ENCODE results near the gene TYK2. TPM values are rescaled to one million over a fixed set of nuclear protein-coding genes. Genes with fewer than 3 reads are reported as not detected.
A peak's percentile ranks its signal among the peaks of the same experiment; 100 is the strongest.
"Not testable (repeated sequence)": the region's sequence is repeated elsewhere in the genome, so short reads cannot be mapped to it uniquely, and the experiment has no call there.

Gene TYK2
- total RNA-seq, 4 donors from 2014 or later = 138 to 531 (median 246) TPM

DNA sequence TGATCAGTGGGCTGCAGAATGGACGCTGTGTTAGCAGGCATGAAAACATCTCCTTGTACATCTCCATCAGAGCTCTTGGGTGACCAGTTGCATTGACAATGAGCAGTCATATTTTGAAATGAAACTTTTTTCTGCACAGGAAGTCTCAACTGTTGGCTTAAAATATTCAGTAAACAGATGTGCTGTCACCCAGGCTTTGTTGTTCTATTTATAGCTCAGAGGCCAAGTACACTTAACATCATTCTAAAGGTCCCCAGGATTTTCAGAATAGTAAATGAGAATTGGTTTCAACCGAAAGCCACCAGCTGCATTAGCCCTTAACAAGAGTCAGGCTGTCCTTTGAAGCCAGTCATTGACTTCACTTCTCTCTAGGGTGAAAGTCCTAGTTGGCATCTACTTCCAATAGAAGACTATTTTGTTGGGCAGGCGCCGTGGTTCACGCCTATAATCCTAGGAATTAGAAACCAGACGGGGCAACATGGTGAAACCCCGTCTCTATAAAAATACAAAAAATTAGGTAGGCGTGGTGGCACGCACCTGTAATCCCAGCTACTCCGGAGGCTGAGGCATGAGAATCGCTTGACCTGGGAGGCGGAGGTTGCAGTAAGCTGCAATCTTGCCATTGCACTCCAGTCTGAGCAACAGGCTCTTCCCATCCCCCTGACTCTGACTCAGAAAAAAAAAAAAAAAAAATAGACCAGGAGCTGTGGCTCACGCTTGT, 32.0 kb upstream of the TYK2 start:
- no peak for DNase-seq
- Histone ChIP-seq H3K4me3 (no peak overlapping the region), H3K27ac (peak overlapping the region; percentile 52 to 76 (median 74)), H3K9me3 (no peaks in the 10 kb centered on the region), H3K27me3 (peaks cover 0 to under 1% of the 10 kb centered on the region in 2 donors), H3K4me1 (peaks cover 0 to 35% (median 23%) of the 10 kb centered on the region in 4 donors), H3K36me3 (no peaks in the 10 kb centered on the region)
- TF ChIP-seq POLR2A (IDR thresholded peaks at IDR 0.05) = no peak
- TF ChIP-seq, protein P1, sequence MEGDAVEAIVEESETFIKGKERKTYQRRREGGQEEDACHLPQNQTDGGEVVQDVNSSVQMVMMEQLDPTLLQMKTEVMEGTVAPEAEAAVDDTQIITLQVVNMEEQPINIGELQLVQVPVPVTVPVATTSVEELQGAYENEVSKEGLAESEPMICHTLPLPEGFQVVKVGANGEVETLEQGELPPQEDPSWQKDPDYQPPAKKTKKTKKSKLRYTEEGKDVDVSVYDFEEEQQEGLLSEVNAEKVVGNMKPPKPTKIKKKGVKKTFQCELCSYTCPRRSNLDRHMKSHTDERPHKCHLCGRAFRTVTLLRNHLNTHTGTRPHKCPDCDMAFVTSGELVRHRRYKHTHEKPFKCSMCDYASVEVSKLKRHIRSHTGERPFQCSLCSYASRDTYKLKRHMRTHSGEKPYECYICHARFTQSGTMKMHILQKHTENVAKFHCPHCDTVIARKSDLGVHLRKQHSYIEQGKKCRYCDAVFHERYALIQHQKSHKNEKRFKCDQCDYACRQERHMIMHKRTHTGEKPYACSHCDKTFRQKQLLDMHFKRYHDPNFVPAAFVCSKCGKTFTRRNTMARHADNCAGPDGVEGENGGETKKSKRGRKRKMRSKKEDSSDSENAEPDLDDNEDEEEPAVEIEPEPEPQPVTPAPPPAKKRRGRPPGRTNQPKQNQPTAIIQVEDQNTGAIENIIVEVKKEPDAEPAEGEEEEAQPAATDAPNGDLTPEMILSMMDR (IDR thresholded peaks at IDR 0.05) = no peak

- H3K4me3 ChIP-seq, H3K27me3 ChIP-seq, H3K9me3 ChIP-seq, H3K36me3 ChIP-seq, DNase-seq: not testable (repeated sequence)
- peak overlapping the region in 1 of 4 donors; percentile 76 for H3K27ac ChIP-seq
- peaks cover 0 to 27% (median 15%) of the 10 kb centered on the region in 4 donors for H3K4me1 ChIP-seq
Measured at GRCh38 chr19:10411224-10411623, 30.9 kb upstream of the TYK2 start.

DNA sequence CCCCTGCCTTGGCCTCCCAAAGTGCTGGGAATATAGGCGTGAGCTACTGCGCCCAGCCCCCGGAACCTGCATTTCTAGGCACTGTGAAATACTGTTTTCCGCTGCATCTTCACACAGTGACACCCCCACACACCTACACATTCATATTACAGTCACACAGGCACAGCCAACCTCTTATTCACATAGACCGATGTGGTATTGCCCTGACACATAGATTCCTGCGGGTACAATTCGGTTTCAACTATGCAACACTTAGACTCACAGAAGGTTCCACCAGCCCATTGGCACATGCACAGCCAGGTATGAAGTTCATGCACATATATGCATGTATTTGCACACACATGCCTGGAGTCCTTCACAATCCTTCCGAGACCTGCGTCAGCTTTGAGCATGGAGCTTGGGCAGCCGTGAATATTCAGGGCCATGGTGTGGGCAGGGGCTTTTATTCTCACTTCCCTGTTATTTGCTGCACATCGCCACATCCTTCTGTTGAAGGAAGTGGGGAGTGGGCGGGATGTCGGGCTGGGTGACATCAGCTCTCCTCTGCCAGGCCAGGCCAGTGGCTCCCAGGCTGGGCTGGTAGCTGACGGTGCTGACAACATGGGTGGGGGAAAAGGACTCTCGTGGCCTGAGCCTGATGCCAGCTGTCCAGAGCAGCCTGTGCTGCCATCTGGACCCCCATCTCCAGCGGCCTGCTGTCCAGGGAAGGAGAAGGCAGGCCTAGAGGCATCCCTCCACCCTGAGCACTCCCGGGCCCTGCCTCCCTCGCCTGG, 28.3 kb upstream of the TYK2 start:
- DNase-seq = peak in 2 of 3 donors; percentile 91
- Histone ChIP-seq H3K4me3 (peak overlapping the region in 1 of 4 donors; percentile 9), H3K27me3 (peaks cover 0 to 13% of the 10 kb centered on the region in 2 donors), H3K9me3 (no peaks in the 10 kb centered on the region), H3K27ac (peak overlapping the region; percentile 54 to 84 (median 74)), H3K36me3 (no peaks in the 10 kb centered on the region), H3K4me1 (peaks cover 3 to 41% (median 19%) of the 10 kb centered on the region in 4 donors)
- TF ChIP-seq, protein P1 (IDR thresholded peaks at IDR 0.05) = no peak
- no peak for TF ChIP-seq POLR2A (IDR thresholded peaks at IDR 0.05)

- no peak overlapping the region for H3K4me3 ChIP-seq
- H3K36me3 ChIP-seq = no peaks in the 10 kb centered on the region
- H3K4me1 ChIP-seq = peaks cover 3 to 49% (median 24%) of the 10 kb centered on the region in 4 donors
- TF ChIP-seq, protein P1 (IDR thresholded peaks at IDR 0.05) = no peak
- TF ChIP-seq POLR2A (IDR thresholded peaks at IDR 0.05) = no peak
- peaks cover 0 to 13% of the 10 kb centered on the region in 2 donors for H3K27me3 ChIP-seq
- H3K27ac ChIP-seq = no peak overlapping the region
- H3K9me3 ChIP-seq = no peaks in the 10 kb centered on the region
- DNase-seq = no peak
Measured at GRCh38 chr19:10407096-10407495, 26.7 kb upstream of the TYK2 start.

- TF ChIP-seq, protein P1 (IDR thresholded peaks at IDR 0.05) = no peak
- Histone ChIP-seq H3K27me3 (peaks cover 0 to 13% of the 10 kb centered on the region in 2 donors), H3K4me1 (peaks cover 3 to 42% (median 25%) of the 10 kb centered on the region in 4 donors), H3K36me3 (no peaks in the 10 kb centered on the region), H3K27ac (no peak overlapping the region), H3K4me3 (no peak overlapping the region), H3K9me3 (no peaks in the 10 kb centered on the region)
- no peak for DNase-seq
Measured at GRCh38 chr19:10406191-10406590, 25.8 kb upstream of the TYK2 start.
